Measurements from ENCODE around the gene MAD1L1.

The MAD1L1 gene

GRCh38 chr7:2099048-2099957 lies 133.4 kb downstream of the MAD1L1 start:
- no peak for DNase-seq

GRCh38 chr7:2098496-2098895 lies 134.2 kb downstream of the MAD1L1 start:
- no peak for DNase-seq

GRCh38 chr7:2098056-2098455 lies 134.7 kb downstream of the MAD1L1 start:
- no peak for DNase-seq

- no peak for DNase-seq
Observed at GRCh38 chr7:2097492-2097891, 135.3 kb downstream of the MAD1L1 start.

- DNase-seq: no peak
Observed at GRCh38 chr7:2096692-2097387, 135.9 kb downstream of the MAD1L1 start.

GRCh38 chr7:2095436-2095835 lies 137.3 kb downstream of the MAD1L1 start:
- no peak for DNase-seq

GRCh38 chr7:2094454-2095045 lies 138.2 kb downstream of the MAD1L1 start:
- DNase-seq: no peak

- DNase-seq: no peak
Observed at GRCh38 chr7:2093843-2094220, 138.9 kb downstream of the MAD1L1 start.

- DNase-seq: no peak
Observed at GRCh38 chr7:2093215-2093842, 139.4 kb downstream of the MAD1L1 start.

GRCh38 chr7:2092279-2092678 lies 140.5 kb downstream of the MAD1L1 start:
- DNase-seq: no peak

GRCh38 chr7:2090526-2091520 lies 141.9 kb downstream of the MAD1L1 start:
- no peak for DNase-seq

- no peak for DNase-seq
Observed at GRCh38 chr7:2088801-2089200, 143.9 kb downstream of the MAD1L1 start.

- no peak for DNase-seq
Observed at GRCh38 chr7:2087744-2088143, 145.0 kb downstream of the MAD1L1 start.

GRCh38 chr7:2086229-2086628 lies 146.5 kb downstream of the MAD1L1 start:
- no peak for DNase-seq

GRCh38 chr7:2085804-2086203 lies 146.9 kb downstream of the MAD1L1 start:
- no peak for DNase-seq

GRCh38 chr7:2084781-2085505 lies 147.8 kb downstream of the MAD1L1 start:
- no peak for DNase-seq

GRCh38 chr7:2084331-2084730 lies 148.4 kb downstream of the MAD1L1 start:
- no peak for DNase-seq

GRCh38 chr7:2083362-2083761 lies 149.4 kb downstream of the MAD1L1 start:
- DNase-seq: no peak

GRCh38 chr7:2082139-2082998 lies 150.4 kb downstream of the MAD1L1 start:
- peak; percentile 69 for DNase-seq

- no peak for DNase-seq
Observed at GRCh38 chr7:2081526-2082135, 151.1 kb downstream of the MAD1L1 start.
